ENCODE measurements around the gene OR51Q1.

Gene OR51Q1

DNA sequence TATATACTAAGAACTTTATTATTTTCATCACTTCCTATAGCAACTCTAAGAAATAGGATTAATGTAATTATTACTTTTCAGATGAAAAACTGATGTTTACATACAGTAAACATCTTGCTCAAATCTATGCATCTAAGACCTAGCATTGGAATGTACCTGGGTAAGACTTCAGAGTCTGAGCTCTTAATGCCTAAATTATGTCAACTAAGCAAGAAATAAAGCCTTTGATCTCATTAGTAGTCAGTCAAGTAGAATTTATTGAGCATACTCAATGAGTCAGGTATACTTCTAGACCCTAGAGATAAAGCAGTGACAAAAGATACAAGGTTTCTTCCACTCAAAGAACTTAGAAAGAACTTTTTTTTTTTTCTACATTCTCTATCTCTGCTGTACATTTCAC lies 16.7 kb upstream of the OR51Q1 start:
- TF ChIP-seq ZFX (IDR thresholded peaks at IDR 0.05; ENCODE audit: borderline replicate concordance) = no peak
- TF ChIP-seq, protein P1, sequence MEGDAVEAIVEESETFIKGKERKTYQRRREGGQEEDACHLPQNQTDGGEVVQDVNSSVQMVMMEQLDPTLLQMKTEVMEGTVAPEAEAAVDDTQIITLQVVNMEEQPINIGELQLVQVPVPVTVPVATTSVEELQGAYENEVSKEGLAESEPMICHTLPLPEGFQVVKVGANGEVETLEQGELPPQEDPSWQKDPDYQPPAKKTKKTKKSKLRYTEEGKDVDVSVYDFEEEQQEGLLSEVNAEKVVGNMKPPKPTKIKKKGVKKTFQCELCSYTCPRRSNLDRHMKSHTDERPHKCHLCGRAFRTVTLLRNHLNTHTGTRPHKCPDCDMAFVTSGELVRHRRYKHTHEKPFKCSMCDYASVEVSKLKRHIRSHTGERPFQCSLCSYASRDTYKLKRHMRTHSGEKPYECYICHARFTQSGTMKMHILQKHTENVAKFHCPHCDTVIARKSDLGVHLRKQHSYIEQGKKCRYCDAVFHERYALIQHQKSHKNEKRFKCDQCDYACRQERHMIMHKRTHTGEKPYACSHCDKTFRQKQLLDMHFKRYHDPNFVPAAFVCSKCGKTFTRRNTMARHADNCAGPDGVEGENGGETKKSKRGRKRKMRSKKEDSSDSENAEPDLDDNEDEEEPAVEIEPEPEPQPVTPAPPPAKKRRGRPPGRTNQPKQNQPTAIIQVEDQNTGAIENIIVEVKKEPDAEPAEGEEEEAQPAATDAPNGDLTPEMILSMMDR (IDR thresholded peaks at IDR 0.05) = no peak
- H3K27ac ChIP-seq = no peak overlapping the region

DNA sequence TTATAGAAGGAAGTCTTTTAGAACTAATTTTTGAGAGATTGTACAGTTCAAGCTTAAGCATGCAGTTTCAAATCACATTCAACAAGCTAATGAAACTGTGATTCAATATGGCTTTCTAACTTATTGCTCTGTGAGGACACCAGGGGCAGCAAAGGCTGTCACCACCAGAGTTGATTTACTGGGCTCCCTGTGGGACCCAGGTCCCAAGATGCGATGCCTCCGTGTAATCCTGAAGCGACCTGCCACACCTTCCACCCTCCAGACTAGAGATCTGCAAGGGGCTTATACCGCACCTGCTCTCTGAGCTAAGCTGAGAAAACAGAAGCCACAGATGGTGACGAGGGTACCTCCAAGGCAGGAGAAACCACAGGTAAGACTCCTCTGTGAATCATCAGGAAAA lies 918 bp upstream of the OR51Q1 start:
- no peak overlapping the region for H3K27ac ChIP-seq
- TF ChIP-seq ZFX (IDR thresholded peaks at IDR 0.05; ENCODE audit: borderline replicate concordance) = no peak
- TF ChIP-seq, protein P1 (IDR thresholded peaks at IDR 0.05) = no peak

DNA sequence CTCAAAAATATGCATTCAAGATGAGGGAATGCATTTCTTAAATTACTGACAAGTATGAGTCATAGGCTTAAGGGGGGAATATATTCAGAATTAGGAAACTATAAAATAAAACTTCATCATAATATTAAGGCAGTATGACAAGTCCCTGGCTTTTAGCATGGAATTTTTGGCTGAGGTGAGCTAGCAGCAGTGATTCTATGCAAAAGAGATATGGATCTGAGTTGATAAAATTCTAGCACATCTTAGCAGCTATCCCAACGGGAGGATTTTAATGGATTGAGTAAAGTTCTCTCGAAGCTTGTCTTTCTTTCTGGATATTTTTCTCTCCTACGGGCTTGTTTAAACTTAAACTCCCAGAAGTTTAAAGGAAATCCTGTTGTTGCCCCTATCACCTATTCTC lies 1.2 kb downstream of the OR51Q1 start:
- TF ChIP-seq, protein P1 (IDR thresholded peaks at IDR 0.05) = no peak
- no peak for TF ChIP-seq ZFX (IDR thresholded peaks at IDR 0.05; ENCODE audit: borderline replicate concordance)
- no peak overlapping the region for H3K27ac ChIP-seq

DNA sequence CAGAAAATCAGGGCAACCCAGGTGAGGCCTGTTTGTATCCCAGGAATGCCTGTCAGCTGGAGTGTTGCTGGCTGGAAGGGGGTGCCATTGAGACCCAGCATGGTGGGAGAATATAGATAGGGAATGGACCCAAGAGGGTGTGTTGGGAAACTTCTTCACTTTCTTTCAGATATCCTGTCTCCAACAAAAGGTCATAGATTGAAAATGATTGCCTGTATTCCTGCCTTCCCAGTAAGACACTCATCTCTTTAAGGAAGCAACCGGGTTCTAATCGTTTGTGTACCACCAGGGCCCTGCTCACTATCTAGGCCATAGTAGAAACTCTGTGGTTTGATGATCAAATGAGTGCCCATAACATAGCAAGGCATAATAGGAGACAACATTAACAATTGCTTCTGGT lies 19.5 kb downstream of the OR51Q1 start, which contains the start of gene OR51I1:
OR51I1 (minus strand) TSS at position 101 of the 400 bp plus-strand sequence; CDS start at position 101, 0 bp downstream.
- TF ChIP-seq, protein P1 (IDR thresholded peaks at IDR 0.05) = no peak
- no peak for TF ChIP-seq ZFX (IDR thresholded peaks at IDR 0.05; ENCODE audit: borderline replicate concordance)
- no peak within 1 kb of the TSS for H3K27ac ChIP-seq

DNA sequence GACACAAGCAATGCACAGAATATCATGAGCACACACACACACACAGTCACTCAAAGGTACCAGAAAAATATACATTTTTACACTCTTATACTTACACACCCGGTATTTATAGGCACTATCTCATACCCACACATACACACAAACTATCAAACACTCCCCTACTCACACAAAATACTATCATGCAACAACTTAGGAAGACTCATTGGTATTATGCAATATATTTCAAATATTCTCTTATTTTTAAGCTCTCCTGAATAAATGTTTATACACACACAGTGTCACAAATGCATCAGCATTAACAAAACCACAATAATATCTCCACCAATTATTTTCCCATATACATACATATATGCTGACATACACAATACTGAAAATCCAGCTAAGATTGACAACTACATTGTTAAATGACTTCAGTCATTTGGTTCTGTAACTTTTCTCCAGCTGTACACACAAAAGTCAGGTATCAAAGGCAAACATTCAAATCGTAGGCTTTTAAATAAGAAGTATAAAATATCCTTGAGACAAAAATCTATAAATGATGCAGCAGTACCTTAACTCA lies 22.0 kb downstream of the OR51Q1 start:
- H3K27ac ChIP-seq = no peak overlapping the region
- TF ChIP-seq, protein P1 (IDR thresholded peaks at IDR 0.05) = no peak

DNA sequence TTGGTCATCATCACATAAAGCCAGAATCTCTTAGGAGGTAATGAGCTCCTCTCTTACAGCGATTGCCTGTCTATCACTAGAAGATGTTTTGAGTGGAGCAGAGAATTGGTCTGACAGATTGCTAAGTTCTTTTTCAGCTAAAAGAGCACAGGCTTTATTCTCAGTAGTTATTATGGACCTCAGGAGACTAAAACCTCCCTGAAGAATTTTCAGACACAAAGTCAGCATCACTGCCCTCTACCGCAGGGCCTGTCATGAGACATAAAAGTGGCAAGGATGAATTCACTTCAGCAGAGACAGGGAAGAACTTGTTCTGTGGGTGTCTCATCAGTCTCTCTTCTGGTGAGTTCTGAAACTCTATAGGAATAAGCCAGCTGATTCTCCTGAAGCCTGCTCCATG lies 27.1 kb downstream of the OR51Q1 start, which contains the start of gene OR51I2:
OR51I2 (plus strand) TSS at position 301 of the 400 bp plus-strand sequence. CDS start 4,166 bp downstream, outside the sequence.
- TF ChIP-seq, protein P1 (IDR thresholded peaks at IDR 0.05) = no peak
- no peak for TF ChIP-seq ZFX (IDR thresholded peaks at IDR 0.05; ENCODE audit: borderline replicate concordance)
- H3K27ac ChIP-seq = no peak within 1 kb of the TSS

DNA sequence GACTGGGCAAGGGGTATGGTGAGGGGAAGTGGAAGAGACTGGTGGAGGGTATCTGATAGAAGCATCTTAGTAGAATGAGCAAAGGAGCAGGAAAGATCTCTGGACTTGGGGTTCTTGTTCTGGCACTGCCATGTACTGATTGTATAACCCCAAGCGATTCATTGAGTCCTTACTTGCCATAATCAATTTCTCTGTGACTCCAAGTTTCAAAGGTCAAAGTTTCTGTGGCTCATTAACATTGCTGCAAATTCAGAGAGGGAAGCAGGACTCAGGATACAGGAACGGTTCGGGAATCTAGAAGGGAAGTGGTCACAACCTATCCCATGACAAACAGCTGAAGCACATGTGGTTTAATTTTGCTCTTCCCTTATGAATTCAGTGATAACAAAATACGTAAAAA lies 27.5 kb downstream of the OR51Q1 start:
- TF ChIP-seq ZFX (IDR thresholded peaks at IDR 0.05; ENCODE audit: borderline replicate concordance) = no peak
- TF ChIP-seq, protein P1 (IDR thresholded peaks at IDR 0.05) = no peak

More for the DNA sequence above, 27.5 kb downstream of the OR51Q1 start:
- no peak overlapping the region for H3K27ac ChIP-seq

All from 22Rv1 (cell line).